NOMO-1 treated with dmso at 0.1 percent for 144 hours (cell line): ENCODE measurements around the gene TRAPPC14.

Experiments
- DNase-seq: peaks from one replicate; lab custom pipeline; 2025; ENCODE audit not compliant: unreplicated experiment; lab: John Stamatoyannopoulos, UW

Gene TRAPPC14

DNA sequence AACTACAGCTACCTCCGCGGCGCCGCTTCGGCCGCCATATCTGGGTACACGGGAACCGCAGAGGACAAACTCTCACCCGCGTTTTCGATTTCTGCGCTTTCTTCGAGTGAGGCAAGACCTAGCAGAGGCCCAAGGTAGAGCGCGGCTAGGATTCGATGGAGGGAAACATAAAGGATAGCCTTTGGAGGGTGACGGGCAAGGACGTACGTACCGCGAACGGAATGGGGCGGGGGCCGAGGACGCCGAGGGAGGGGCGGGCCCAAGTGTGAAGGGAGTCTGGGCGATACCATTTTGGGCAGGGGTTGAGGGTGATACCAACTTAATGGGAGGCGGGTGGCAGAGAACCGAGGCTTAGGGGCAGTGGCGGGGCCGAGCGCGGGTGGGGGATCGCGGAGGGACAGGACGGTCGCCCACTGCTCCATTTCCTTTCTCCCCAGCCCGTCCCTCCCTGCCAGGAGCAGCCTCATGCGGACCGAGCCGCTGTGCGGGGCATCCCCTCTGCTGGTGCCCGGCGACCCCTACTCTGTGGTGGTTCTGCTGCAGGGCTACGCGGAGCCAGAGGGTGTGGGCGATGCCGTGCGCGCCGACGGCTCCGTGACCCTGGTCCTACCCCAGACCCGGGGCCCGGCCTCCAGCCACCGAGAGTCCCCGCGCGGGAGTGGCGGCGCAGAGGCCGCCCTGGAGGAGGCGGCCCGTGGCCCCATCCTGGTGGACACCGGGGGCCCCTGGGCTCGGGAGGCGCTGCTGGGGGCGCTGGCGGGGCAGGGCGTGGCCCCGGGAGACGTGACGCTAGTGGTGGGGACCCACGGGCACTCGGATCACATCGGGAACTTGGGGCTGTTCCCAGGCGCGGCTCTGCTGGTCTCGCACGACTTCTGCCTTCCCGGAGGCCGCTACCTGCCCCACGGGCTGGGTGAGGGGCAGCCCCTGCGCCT, 31.3 kb downstream of the TRAPPC14 start, which contains the start of gene MBLAC1:
MBLAC1 (plus strand) TSS at position 37 of the 935 bp plus-strand sequence; CDS start at position 466, 429 bp downstream.
- peak; percentile 92 for DNase-seq

DNA sequence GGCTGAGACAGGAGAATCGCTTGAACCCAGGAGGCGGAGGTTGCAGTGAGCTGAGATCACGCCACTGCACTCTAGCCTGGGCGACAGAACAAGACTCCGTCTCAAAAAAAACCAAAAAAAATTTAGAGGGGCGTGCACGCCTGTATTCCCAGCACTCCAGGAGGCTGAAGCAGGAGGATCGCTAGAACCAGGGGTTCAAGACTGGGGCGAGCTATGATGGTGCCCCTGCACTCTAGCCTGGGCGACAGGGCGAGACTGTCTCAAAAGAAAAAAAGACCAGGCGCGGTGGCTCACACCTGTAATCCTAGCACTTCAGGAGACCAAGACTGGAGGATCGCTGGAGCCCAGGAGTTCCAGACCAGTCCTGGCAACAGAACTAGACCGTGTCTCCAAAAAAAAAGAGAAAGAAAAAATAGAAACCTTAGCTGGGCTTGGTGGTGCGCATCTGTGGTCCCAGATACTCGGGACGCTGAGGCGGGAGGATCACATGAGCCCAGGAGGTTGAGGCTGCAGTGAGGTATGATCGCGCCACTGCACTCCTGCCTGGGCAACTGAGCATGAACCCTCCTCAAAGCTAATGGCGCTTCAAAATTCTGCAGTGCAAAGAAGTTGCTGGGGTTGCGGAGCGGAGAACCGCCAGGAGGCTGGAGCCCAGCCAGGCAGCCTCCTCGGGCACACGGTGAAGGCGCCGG, 32.1 kb downstream of the TRAPPC14 start:
- no peak for DNase-seq

DNA sequence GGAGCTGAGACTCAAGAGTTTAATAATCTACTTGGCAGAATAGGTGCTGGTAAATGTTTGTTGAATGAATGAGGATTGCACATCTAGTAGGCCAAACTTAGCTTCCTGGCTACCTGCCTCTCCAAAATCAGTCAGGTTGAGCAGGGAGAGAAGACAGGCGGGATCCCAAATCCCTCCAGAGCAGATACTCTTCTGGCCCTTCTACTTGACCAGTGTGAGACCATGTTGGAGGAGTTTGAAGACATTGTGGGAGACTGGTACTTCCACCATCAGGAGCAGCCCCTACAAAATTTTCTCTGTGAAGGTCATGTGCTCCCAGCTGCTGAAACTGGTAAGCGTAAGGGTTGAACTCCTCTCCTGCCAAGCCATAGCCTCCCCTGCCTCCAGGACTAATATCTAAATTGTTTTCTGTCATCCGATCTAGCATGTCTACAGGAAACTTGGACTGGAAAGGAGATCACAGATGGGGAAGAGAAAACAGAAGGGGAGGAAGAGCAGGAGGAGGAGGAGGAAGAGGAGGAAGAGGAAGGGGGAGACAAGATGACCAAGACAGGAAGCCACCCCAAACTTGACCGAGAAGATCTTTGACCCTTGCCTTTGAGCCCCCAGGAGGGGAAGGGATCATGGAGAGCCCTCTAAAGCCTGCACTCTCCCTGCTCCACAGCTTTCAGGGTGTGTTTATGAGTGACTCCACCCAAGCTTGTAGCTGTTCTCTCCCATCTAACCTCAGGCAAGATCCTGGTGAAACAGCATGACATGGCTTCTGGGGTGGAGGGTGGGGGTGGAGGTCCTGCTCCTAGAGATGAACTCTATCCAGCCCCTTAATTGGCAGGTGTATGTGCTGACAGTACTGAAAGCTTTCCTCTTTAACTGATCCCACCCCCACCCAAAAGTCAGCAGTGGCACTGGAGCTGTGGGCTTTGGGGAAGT, 34.0 kb downstream of the TRAPPC14 start:
- no peak for DNase-seq

DNA sequence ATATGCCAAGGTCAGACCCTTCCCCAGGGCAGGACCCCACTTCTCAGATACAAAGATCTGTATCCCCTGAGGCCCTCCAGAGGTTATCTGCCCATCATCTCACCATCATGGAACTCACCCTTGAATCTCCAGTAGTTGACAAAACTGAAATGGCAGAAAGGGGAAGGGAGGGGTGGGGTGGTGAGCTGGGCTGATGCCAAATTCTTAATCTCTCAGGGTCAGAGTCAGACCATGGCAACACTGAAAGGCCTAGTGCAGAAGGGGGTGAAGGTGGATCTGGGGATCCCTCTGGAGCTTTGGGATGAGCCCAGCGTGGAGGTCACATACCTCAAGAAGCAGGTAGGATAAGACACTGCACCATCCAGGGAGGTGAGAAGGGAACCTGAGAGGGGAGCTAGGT, 36.0 kb downstream of the TRAPPC14 start:
- DNase-seq, result no peak

DNA sequence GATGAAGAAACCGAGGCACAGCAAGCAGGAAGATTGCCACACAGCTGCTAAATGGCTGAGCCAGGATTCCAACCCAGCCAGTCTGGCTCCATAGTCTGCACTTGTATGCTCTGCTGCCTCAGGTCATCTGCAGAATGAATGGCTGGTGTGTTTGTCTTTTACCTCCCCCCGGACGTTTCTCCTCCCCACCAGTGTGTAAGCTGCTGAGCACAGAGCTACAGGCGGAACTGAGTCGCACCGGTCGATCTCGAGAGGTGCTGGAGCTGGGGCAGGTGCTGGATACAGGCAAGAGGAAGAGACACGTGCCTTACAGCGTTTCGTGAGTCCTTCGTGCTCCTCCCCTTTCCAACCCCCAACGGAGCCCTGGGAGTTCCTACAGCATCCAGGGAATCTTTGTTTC, 36.5 kb downstream of the TRAPPC14 start:
- DNase-seq, result no peak

DNA sequence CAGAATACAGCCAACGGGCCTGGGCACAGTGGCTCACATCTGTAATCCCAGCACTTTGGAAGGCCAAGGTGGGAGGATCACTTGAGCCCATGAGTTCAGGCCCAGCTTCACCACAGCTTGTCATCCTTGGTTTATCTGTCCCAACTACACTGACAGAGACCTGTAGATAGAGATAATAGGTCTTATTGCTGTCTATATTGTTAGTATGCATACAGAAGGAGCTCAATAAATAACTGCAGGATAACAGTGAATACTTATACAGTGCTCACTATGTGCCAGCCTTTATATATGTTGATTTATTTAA, 37.8 kb downstream of the TRAPPC14 start:
- no peak for DNase-seq

DNA sequence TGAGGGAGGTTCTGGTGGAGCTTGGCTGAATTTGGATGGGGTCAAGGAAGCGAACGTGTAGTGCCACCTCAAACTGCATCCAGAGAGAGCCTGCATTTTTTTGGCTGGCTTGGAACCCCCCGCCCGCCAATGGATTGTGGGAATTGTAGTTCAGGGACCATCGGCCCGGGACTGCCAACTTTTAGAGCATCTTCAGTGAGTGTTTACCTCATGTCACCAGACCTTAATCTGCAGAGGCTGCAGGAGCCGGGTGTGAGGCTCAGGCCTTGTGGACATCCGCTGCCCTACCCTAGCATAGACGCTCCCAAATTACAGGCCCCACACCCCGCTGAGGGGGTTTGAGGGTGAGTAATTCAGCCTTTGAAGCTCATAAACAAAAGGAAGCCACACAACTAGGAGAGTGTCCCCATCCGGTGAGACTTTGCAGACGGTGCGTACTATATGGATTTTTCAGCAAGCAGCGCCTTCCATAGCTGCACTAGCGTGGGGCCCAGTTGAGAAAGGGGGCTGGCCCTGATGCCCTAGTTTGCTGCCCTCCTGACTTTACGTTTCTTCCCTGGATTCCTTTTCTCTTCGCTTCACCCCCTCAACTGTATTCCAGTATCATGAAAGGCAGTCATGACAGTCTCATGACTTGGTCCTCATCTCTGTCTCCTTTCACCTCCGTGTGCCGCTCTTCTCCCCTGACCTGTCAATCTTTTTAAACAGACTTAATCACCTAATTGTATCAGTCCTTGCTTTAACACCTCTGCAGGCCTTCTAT, 38.4 kb downstream of the TRAPPC14 start:
- DNase-seq, result peak; percentile 34

DNA sequence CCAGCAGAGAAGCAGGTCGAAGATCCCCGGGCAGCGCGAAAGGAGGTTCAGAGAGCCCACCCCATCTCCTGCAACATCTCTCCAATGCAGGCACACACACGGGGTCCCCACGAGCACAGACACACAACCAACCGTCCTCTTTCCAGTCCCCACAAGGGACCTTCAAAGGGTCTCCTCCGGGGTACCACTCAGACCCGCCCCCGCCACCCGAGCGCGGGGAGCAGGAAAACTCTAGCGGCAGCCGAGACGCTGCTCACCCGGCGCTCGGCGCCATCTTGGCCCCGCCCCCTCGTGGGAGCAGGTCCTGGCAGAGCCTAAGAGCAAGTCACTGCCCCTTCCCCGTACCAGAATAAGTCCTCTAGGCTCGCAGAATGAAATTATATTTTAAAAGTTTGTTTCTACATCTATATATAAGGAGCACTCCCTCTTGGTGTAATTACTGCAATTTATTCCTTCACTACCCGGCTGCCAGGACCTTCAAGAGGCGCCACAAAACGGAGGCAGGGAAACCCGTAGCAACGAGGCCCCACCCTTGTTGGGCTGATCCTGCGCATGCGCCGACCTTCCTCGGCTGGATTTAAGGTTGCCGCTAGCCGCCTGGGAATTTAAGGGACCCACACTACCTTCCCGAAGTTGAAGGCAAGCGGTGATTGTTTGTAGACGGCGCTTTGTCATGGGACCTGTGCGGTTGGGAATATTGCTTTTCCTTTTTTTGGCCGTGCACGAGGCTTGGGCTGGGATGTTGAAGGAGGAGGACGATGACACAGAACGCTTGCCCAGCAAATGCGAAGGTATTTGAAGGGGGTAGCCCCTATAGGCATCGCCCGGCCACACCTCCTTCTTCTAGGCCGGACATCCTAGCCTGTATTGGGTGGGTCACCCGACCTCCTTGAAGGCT, 39.2 kb downstream of the TRAPPC14 start, which contains the start of the genes CNPY4 and TAF6:
CNPY4 (plus strand) TSS at position 563 of the 898 bp plus-strand sequence; CDS start at position 674, 111 bp downstream.
TAF6 (minus strand) TSS at position 287 of the 898 bp plus-strand sequence. CDS start 5,149 bp downstream, outside the sequence.
- peak; percentile 94 for DNase-seq

DNA sequence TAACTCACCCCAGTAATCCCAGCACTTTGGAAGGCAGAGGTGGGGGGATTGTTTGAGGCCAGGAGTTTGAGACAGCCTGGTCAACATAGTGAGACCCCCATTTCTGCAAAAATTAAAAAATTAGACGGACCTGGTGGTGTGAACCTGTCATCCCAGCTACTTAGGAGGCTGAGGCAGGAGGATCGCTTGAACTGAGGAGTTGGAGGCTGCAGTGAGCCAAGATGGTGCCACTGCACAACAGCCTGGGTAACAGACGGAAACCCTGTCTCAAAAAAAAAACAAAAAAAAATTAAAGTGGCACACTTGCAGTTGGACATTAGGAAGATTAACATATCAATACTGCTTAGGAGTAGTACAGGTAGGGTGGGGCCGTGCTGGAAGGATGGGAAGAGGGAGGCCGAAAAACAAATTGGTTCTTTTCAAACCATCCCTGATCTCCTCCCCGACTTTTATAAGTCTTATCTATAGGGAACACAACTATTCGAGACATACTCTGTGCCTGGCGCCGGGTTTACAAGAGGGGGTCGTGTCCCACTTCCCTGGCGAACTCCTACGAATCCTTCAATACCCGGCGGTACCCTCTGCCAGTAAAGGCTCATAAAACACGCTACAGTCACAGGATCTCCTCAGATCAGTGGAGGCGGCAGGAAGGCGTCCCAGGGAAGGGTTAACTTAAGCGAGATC, 40.0 kb downstream of the TRAPPC14 start:
- no peak for DNase-seq

DNA sequence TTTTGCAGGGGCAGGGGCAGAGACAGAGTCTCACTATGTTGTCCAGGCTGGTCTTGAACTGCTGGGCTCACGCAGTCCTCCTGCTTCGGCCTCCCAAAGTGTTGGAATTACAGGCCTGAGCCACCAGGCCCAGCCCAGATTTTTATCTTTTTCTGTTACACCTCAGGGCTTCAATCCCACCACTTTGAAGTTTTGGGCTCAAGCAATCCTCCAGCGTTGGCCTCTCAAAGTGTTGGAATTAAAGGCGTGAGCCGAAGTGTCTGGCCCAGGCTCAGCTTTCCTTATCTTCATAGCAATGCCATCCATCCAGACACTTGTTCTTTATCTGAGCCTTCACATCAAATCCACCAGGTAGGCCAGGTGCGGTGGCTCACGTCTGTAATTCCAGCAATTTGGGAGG, 43.5 kb downstream of the TRAPPC14 start:
- DNase-seq, result no peak

DNA sequence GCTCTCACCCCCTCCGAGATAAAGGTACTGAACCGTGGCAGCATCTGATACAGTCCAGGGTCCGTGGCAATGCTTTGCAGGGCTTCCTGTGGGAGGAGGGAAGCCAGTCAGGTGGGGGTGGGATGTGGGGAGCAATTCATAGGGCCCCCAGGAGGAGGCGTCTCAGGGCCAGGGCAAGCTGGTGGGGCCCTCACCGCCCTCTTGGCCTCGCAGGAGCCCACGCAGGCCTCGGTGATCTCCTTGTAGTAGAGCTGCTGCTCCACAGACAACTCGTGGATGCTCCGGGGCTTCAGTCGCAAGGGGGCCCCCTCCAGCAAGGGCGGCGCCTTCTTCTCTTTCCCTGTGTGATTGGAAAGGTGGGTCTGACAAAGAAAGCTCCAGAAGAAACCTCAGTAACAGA, 46.6 kb downstream of the TRAPPC14 start:
- DNase-seq, result no peak

DNA sequence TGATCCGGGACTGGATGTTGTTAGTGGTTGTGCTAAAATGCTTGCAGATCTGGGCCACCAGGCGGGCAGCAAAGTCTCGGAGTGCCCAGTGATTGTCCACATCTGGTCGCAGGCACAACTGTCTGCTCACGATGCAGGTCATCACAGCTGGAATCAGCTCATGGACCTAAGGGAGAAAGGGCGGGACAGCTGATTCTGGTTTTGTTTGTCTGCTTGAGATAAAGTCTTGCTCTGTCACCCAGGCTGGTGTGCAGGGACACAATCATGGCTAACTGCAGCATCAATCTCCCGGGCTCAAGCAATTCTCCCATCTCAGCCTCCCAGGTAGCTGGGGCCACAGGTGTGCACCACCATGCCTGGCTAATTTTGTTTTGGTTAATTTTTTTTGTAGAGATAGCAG, 47.4 kb downstream of the TRAPPC14 start:
- no peak for DNase-seq

DNA sequence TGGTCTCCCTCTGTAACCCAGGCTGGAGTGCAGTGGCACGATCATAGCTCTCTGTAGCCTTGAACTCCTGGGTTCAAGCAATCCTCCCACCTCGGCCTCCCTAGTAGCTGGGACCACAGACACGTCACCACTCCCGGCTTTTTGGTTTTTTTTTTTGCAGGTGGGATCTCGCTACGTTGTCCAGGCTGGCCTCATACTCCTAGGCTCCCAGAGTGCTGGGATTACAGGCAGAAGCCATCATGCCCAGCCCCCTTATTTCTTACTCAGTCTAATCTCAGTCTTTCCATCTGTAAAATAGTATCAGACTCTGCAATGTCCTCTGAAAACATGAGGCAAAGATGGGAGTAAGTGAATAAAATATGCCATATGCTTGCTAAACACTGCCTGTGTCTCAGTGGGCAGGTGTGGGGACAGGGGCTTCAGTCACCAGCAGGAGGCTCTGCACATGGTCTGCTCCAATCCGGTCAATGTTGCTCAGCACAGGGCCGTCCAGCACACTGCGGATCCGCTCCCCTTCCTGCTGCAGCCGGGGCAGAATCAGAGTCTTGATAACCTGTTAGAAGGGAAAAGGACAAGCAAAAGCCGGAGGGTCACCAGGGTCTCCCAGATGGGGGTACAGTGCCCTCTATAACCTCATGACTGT, 48.9 kb downstream of the TRAPPC14 start:
- no peak for DNase-seq

DNA sequence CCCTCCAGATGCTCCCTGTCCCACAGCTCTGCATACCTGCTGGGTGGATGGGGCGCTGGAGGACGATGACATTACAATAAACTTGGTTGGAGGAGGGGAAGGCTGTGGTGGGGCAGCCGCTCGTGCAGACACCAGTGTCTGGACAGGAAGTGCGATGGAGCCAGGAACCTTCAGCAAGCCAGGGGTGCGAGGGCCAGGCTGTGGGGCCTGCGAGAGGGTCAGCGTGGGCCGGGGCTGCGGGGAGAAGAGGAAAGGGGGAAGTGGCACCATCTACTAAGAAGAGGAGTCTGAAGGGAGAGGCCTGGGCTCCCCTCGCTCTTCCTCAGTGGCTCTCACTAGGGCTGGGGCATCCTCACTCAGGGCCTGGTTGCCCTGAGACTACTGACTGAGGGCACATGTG, 50.6 kb downstream of the TRAPPC14 start:
- no peak for DNase-seq

DNA sequence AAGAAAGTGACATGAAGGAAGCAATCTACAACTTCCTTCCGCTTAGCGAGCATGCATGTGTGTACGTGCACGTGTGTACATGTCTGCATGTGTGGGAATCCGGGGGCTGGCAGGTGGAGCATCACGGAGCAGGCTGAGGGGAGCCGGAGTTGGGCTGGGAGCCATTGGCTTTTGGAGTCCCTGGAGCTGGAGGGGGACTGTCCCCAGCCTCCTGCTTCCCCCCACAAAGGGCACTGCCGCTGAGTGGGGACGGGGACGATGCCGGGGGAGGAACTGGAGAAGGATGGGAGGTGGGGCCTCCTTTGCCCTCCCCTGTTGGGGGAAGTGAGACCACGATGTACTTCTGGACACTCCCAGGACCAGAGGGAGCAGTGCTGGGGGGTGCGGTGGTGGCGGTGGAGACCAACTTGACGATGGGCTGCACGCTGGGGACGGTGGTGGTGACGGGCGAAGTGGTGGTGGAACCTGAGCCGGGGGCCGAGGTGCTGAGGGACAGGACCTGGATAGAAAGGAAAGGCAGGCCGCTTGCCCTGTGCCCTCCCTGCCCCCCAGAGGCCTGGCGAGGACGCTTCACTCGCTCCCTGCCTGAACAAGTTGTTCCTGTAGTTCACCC, 51.3 kb downstream of the TRAPPC14 start:
- no peak for DNase-seq

DNA sequence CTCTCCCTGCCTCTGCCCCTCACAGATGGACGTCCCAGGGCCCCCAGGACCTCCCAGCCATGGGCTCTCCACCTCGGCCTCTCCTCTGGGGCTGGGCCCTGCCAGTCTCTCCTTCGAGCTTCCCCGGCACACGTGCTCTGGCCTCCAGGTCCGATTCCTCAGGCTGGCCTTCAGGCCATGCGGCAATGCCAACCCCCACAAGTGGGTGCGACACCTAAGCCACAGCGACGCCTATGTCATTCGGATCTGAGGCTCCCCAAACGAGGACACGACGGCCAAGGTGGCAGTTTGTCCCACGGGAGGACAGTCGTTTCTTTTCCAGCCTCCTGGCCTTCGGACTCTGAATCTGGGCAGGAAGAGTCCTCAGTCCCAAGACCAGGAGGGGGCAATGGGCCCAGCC, 51.9 kb downstream of the TRAPPC14 start:
- no peak for DNase-seq

DNA sequence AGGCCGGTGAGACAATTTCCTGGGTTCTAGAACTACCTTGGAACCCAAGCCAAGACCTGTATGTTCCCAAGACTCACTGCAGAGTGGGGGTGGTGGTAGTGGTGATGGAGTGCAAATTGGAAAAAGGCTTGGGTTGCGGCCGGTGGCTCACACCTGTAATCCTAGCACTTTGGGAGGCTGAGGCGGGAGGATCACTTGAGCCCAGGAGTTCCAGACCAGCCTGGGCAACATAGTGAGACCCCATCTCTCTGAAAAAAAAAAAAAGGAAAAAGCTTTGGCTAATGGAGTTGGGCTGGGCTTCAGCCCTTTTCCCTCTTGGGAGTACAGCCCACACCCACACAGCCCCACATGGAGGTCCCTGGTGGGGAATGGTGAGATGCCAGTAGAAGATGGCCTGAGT, 53.0 kb downstream of the TRAPPC14 start:
- DNase-seq, result no peak
